Brain microvascular endothelial cell (primary cell): ENCODE data around the gene NIPAL3.
A peak's percentile ranks its signal among the peaks of the same experiment; 100 is the strongest.

ENCODE experiments used
- DNase-seq: peaks from one replicate; pipeline ENCODE4 v3.0.0-alpha.2; 2020
- H3K27ac ChIP-seq: fragments of 250-450 bp; sonication (Bioruptor Pico); 2 replicates; pipeline ENCODE4 v1.5.1; 2020; ENCODE audit warnings: mild to moderate bottlenecking, moderate library complexity
- H3K27me3 ChIP-seq: fragments of 250-450 bp; sonication (Bioruptor Pico); replicated peaks from 2 replicates; pipeline ENCODE4 v1.5.1; 2020; ENCODE audit warnings: mild to moderate bottlenecking
- H3K36me3 ChIP-seq: fragments of 250-450 bp; sonication (Bioruptor Pico); replicated peaks from 2 replicates; pipeline ENCODE4 v1.5.1; 2020; ENCODE audit warnings: mild to moderate bottlenecking
- H3K4me3 ChIP-seq: 2 replicates; pipeline ENCODE4 v1.5.1; 2011; ENCODE audit warnings: low read depth, mild to moderate bottlenecking, control low read depth, low read length, moderate library complexity
- CTCF ChIP-seq: IDR thresholded peaks from 2 replicates; pipeline ENCODE4 v1.5.1; 2011; ENCODE audit warnings: low read depth, mild to moderate bottlenecking, moderate library complexity, low read length, control low read depth, inconsistent platforms; ENCODE audit errors: missing control alignments
- in situ Hi-C: cut with HindIII; loops from 2 replicates; pipeline ENCODE4 v1.10.0; 2017; ENCODE audit warnings: low sequenced_read_pairs, low pct_ligation_motif_present

The NIPAL3 gene

GRCh38 chr1:24426744-24427544, 11.3 kb downstream of the NIPAL3 start:
- Histone ChIP-seq H3K4me3 (no peak overlapping the region), H3K36me3 (no peaks in the 10 kb centered on the region), H3K27me3 (no peaks in the 10 kb centered on the region), H3K27ac (no peak overlapping the region)
- in situ Hi-C loops: no loop called here
- TF ChIP-seq CTCF: no peak
- no peak for DNase-seq

GRCh38 chr1:24427545-24427862, 11.9 kb downstream of the NIPAL3 start:
- no peak for TF ChIP-seq CTCF
- no peaks in the 10 kb centered on the region for H3K27me3 ChIP-seq
- H3K36me3 ChIP-seq: no peaks in the 10 kb centered on the region
- H3K27ac ChIP-seq: no peak overlapping the region
- no peak for DNase-seq
- no peak overlapping the region for H3K4me3 ChIP-seq
- in situ Hi-C loops: no loop called here

- DNase-seq: no peak
- no peaks in the 10 kb centered on the region for H3K36me3 ChIP-seq
- TF ChIP-seq CTCF: no peak
- no peak overlapping the region for H3K27ac ChIP-seq
- H3K27me3 ChIP-seq: no peaks in the 10 kb centered on the region
- in situ Hi-C loops: no loop called here
- no peak overlapping the region for H3K4me3 ChIP-seq
Observed at GRCh38 chr1:24435782-24436365, 20.3 kb downstream of the NIPAL3 start.

GRCh38 chr1:24437631-24438396, 22.2 kb downstream of the NIPAL3 start:
- Histone ChIP-seq H3K4me3 (no peak overlapping the region), H3K36me3 (no peaks in the 10 kb centered on the region), H3K27ac (no peak overlapping the region), H3K27me3 (no peaks in the 10 kb centered on the region)
- TF ChIP-seq CTCF: no peak
- in situ Hi-C loops: no loop called here
- no peak for DNase-seq

GRCh38 chr1:24438423-24438901, 22.9 kb downstream of the NIPAL3 start:
- H3K27me3 ChIP-seq: no peaks in the 10 kb centered on the region
- H3K36me3 ChIP-seq: no peaks in the 10 kb centered on the region
- in situ Hi-C loops: no loop called here
- no peak overlapping the region for H3K27ac ChIP-seq
- no peak for DNase-seq
- peak; percentile 3 for TF ChIP-seq CTCF
- no peak overlapping the region for H3K4me3 ChIP-seq
